Right ventricle myocardium superior (tissue), 1 donor: ENCODE results near the gene UBASH3B. TPM values are rescaled to one million over a fixed set of nuclear protein-coding genes. Genes with fewer than 3 reads are reported as not detected.
A peak's percentile ranks its signal among the peaks of the same experiment; 100 is the strongest.

ENCODE experiments used
- ATAC-seq: fragments of 200-7000 bp; cut with Tn5 transposase; one replicate; pipeline ENCODE4 v1.9.1; 2020; ENCODE audit warnings: mild to moderate bottlenecking; ENCODE audit not compliant: poor library complexity
- DNase-seq: peaks from one replicate; pipeline ENCODE4 v3.0.0-alpha.2; 2020
- intact Hi-C: fragments of 100-400 bp; cut with DNase I; formaldehyde crosslinking; loops from one replicate; pipeline ENCODE4 v1.11.2; 2022
- total RNA-seq: library from RNA; stranded (reverse); fragmentation: NEBNext Ultra II Directional; extraction: Animal tissue kit (Norgen Biotek cat#: 25700); gene quantifications from one replicate; pipeline ENCODE4 v1.2.1, GENCODE V29; 2021
- donor health status: DM: no; HTN: yes; CAD: no; lungs with severe emphysema.

UBASH3B gene
- total RNA-seq, 1 donor from 2014 or later = 2.5 TPM

GRCh38 chr11:122645847-122646246 lies 9.7 kb upstream of the UBASH3B start:
- intact Hi-C loops = no loop called here
- DNase-seq (no peak), ATAC-seq (no peak)

- no peak for ATAC-seq
- intact Hi-C loops = no loop called here
Observed at GRCh38 chr11:122646549-122647340, 8.8 kb upstream of the UBASH3B start.

DNA sequence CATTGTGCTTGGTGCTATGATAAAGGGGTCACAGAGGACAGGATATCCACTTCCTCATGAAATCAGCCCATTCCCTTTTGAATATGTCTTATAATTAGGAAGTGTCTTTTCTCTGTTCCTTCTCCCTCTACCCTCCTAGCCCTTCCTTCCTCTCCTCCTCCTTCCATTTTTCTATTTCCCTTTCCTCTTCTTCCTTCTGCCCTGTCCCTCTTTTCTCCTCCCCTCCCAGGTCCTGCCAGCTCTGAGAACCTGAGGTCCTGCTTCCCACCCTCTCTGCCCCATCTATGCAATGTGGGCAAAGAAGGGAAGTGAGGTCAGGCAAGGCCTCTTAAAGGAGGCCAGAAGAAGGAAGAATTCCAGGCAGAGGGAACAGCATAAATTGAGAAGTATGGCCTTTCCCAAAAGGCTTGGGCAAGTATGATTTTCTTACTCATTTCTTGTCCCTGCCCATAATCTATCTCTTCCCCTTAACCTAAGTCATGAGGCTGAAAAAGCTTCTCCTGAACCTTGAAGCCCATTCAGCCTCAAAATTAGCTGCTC lies 7.7 kb upstream of the UBASH3B start:
- intact Hi-C loops = no loop called here
- peak; percentile 25 for ATAC-seq
- DNase-seq = no peak

More at GRCh38 chr11:122646549-122647340, 8.8 kb upstream of the UBASH3B start:
- DNase-seq = no peak

GRCh38 chr11:122649116-122649515 lies 6.4 kb upstream of the UBASH3B start:
- DNase-seq (no peak), ATAC-seq (no peak)
- intact Hi-C loops = no loop called here

- DNase-seq (no peak), ATAC-seq (no peak)
- intact Hi-C loops = no loop called here
Observed at GRCh38 chr11:122650619-122651018, 4.9 kb upstream of the UBASH3B start.

DNA sequence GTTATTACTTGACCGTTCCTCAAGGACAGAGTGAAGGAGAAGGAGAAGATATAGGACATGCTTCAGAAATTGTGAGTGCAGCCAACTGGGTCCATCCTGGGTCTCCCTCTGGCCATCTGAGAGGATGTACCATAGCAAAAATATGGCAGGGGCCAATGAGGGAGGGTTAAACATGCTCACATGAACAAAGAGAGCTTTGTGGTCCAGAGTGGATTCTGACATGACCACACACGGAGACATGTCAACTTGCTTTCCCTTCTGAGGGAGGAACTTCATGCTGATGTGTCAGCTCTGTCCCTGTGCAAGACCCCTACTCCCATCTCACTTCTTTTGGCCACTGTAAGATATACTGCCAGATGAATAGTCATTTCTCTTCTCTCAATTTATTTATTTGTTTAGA lies 3.0 kb upstream of the UBASH3B start:
- intact Hi-C loops = no loop called here
- DNase-seq (no peak), ATAC-seq (no peak)

GRCh38 chr11:122653916-122654585 lies 1.5 kb upstream of the UBASH3B start:
- DNase-seq (no peak), ATAC-seq (no peak)
- intact Hi-C loops = no loop called here

DNA sequence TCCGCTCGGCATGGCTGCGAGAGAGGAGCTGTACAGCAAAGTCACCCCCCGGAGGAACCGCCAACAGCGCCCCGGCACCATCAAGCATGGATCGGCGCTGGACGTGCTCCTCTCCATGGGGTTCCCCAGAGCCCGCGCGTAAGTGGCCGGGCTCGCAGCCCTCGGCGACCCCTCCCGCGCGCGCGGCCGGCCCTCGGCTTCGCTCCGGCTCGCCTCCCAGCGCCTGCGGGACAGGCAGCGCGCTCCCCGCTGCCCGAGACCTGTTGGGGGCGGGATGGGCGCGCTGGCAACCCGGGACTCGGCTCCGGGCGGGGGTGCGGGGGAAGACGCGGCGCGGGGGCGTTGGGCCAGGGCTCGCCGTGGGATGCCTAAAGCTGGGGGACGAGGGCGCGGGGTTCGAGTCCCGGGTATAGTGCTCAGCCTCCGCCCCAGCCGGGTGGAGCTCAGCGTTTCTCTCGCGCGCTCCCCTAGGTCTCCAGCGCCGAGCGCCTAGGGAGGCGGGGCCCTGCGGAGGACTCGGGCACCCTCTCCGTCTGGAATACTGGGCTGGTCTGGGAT lies 630 bp downstream of the UBASH3B start:
- peak; percentile 58 for DNase-seq
- ATAC-seq = peak; percentile 79
- intact Hi-C loops = no loop called here

- ATAC-seq = peak; percentile 16
- DNase-seq = peak; percentile 64
- intact Hi-C loops = no loop called here
Observed at GRCh38 chr11:122656631-122657101, 1.1 kb downstream of the UBASH3B start.

DNA sequence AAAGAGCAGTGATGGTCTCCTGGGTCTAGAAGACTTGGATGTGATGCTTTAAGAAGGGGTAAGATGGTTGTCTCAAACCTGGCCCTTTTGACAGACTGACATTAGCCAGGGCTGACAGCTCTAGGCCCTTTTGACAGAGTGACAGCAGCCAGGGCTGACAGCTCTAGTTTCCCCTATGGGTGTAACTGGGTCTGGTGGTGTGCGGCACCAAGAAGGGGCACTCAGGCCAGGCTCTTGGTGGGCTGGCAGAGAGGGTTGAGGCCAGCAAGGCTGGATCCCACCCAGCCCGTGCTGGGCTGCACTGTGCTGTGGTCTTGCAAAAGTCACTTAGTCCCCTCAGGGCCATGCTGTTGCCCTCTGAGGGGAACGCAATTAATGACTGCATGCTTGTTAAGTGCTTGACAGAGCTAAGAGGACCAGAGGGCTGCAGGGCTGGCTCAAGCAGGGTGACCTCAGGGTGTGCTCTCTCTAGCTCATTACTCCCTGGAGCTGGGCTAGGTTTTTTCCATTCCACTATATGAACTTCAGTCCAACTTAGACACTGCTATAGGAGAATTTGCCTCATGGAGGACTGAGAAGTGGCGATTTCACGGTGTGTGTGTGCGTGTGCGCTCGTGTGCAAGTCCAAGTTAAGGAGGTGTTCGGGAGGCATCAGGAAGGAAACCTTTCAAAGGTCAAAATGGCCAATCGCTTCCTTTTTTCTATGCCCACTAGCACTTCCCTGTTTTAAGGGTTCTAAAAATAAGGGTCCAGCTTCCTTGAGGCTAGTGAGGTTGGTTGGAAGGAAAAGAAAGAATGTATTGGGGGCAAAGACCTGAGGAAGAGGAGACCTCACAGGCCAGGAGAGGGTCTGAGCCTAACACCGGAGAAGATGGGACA lies 4.4 kb downstream of the UBASH3B start:
- DNase-seq (no peak), ATAC-seq (no peak)
- intact Hi-C loops = no loop called here

- intact Hi-C loops = no loop called here
- no peak for DNase-seq
Observed at GRCh38 chr11:122661182-122661945, 5.8 kb downstream of the UBASH3B start.

DNA sequence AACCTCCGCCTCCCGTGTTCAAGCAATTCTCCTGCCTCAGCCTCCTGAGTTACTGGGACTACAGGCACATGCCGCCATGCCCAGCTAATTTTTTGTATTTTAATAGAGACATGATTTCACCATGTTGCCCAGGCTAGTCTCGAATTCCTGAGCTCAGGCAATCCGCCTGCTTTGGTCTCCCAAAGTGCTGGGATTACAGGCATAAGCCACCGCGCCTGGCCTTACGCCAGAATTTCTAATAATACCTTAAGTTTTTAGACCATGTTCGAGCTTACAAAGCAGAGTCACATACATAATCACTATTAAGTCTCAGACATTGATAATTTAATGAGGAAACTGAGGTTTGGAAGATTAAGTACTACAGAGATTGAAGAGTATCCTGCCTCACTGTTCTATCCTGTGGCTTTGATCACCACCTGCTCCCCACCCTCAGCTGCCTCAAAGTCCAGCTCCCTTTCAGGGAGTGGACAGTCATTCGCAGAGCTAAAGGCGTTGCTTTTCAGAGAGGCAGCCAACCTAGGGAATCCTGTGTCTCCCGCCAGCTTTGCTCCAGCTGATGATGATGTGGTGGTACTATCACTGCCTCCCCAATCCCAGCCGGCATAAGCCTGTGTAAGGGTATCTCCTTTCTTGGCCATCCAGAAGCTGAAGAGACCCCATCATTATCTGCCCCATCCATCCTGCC lies 7.7 kb downstream of the UBASH3B start:
- DNase-seq = no peak
- intact Hi-C loops = no loop called here
- ATAC-seq = no peak

More at GRCh38 chr11:122661182-122661945, 5.8 kb downstream of the UBASH3B start:
- no peak for ATAC-seq

- DNase-seq = no peak
- no peak for ATAC-seq
- intact Hi-C loops = no loop called here
Observed at GRCh38 chr11:122663764-122664163, 8.2 kb downstream of the UBASH3B start.

DNA sequence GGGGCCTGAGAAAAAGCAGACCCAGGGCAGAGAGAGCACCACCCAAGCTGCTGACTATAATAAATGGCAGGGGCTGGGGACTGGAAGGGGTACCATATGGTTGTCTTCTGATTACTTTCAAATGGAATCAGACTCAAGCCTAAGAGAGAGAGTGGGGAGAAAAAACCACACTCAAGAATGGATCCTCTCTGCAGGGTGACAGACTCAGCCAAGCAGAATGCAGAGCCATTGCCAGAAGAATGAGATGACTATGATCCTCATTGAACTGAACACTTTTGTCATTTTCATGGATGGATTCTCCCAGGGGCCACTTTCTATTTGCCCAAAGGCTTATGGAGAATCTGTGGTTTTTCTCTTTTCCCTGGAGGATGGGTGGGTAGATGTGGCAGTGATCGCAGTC lies 8.7 kb downstream of the UBASH3B start:
- intact Hi-C loops = no loop called here
- DNase-seq = no peak
- ATAC-seq = no peak

DNA sequence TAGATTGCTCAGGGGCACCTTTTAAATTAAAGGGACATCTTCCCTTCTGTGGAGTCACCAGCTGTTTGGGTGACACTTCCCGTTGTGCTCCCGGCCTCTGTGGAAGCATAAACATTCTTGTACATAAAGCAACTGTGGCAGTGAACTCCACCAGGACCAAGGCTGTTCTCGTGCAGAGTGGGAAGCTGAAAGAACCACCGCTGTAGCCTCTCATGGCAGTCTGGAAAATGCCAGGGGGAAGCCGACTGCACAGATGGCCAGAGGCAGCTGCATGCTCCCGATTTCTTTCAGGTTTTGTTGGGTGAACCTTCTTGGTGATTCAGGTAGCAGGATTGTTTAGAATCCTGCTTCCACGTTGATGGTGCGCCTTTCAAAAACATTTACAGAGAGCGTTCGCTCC lies 10.3 kb downstream of the UBASH3B start:
- intact Hi-C loops = no loop called here

DNA sequence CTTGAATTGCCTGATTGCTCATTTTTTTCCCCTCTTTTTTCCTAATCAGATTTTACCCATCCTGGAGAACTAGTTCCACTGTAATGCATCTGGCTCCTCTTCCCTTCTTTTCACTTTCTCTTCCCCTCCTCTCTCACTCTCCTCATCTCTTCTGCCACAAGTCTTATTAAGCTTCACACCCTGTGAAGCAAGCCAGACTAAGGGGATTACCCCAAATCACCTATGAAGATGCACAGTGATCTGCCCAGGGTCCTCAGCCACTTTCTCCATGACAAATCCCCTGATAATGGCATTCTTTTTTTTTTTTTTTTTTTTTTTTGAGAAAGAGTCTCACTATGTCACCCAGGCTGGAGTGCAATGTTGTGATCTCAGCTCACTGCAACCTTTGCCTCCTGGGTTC lies 11.2 kb downstream of the UBASH3B start:
- intact Hi-C loops = no loop called here
- DNase-seq (no peak), ATAC-seq (no peak)

More for the DNA sequence above, 10.3 kb downstream of the UBASH3B start:
- no peak for ATAC-seq
- DNase-seq = no peak

- no peak for DNase-seq
- no peak for ATAC-seq
- intact Hi-C loops = no loop called here
Observed at GRCh38 chr11:122668562-122669090, 13.1 kb downstream of the UBASH3B start.
